Stimulated activated CD4-positive, alpha-beta T cell treated with anti-CD3 and anti-CD28 coated beads, Interleukin-1b, Interleukin-23, amount 100 ng/mL, for 1 hour (primary cell): ENCODE results near the gene EIF3D.
A peak's percentile ranks its signal among the peaks of the same experiment; 100 is the strongest.

Experiments used
- DNase-seq, 2 donors: peaks; one replicate each; pipeline ENCODE4 v3.0.0-alpha.2; 2020; ENCODE audit warnings: low read depth in 2 of 2

The EIF3D gene

GRCh38 chr22:36528795-36529751 lies at the start of gene EIF3D:
EIF3D (minus strand) TSS chr22:36529166; CDS start chr22:36526121, 3,045 bp downstream.
- DNase-seq = peak; percentile 95 to 96

- DNase-seq = no peak
These were observed 49.7 kb upstream of the EIF3D start for GRCh38 chr22:36578619-36579018.

GRCh38 chr22:36577019-36577418 lies 48.1 kb upstream of the EIF3D start:
- no peak for DNase-seq

- no peak for DNase-seq
These were observed 45.8 kb upstream of the EIF3D start for GRCh38 chr22:36574728-36575127.

GRCh38 chr22:36573815-36574363 lies 44.9 kb upstream of the EIF3D start:
- DNase-seq = no peak

- no peak for DNase-seq
These were observed 43.0 kb upstream of the EIF3D start for GRCh38 chr22:36571991-36572390.

- no peak for DNase-seq
These were observed 41.0 kb upstream of the EIF3D start for GRCh38 chr22:36569999-36570398.

- DNase-seq = no peak
These were observed 39.9 kb upstream of the EIF3D start for GRCh38 chr22:36568846-36569245.

GRCh38 chr22:36566720-36567119 lies 37.8 kb upstream of the EIF3D start:
- no peak for DNase-seq

- no peak for DNase-seq
These were observed 36.7 kb upstream of the EIF3D start for GRCh38 chr22:36565686-36566085.

- DNase-seq = no peak
These were observed 36.2 kb upstream of the EIF3D start for GRCh38 chr22:36565159-36565507.

GRCh38 chr22:36564422-36565158 lies 35.6 kb upstream of the EIF3D start:
- DNase-seq = no peak

GRCh38 chr22:36563898-36564297 lies 34.9 kb upstream of the EIF3D start:
- no peak for DNase-seq

- no peak for DNase-seq
These were observed 34.5 kb upstream of the EIF3D start for GRCh38 chr22:36563444-36563843.

GRCh38 chr22:36563001-36563400 lies 34.0 kb upstream of the EIF3D start:
- DNase-seq = no peak

- DNase-seq = no peak
These were observed 33.4 kb upstream of the EIF3D start for GRCh38 chr22:36562261-36562835.

GRCh38 chr22:36561291-36561811 lies 32.4 kb upstream of the EIF3D start:
- no peak for DNase-seq

GRCh38 chr22:36560001-36560400 lies 31.0 kb upstream of the EIF3D start:
- DNase-seq = no peak

- no peak for DNase-seq
These were observed 25.1 kb upstream of the EIF3D start for GRCh38 chr22:36554098-36554497.

GRCh38 chr22:36552289-36552688 lies 23.3 kb upstream of the EIF3D start:
- no peak for DNase-seq

- DNase-seq = no peak
These were observed 21.9 kb upstream of the EIF3D start for GRCh38 chr22:36550701-36551495.
